Measurements from ENCODE around the gene FMN1.

Gene FMN1

GRCh38 chr15:33014586-33014985 is 179.9 kb downstream of the FMN1 start:
- DNase-seq (ENCODE audit: low read depth, low spot score) = no peak

- no peak for DNase-seq (ENCODE audit: low read depth, low spot score)
These were observed 180.6 kb downstream of the FMN1 start for GRCh38 chr15:33013827-33014445.

GRCh38 chr15:33011976-33012375 is 182.5 kb downstream of the FMN1 start:
- DNase-seq (ENCODE audit: low read depth, low spot score) = no peak

GRCh38 chr15:33009603-33010002 is 184.9 kb downstream of the FMN1 start:
- DNase-seq (ENCODE audit: low read depth, low spot score) = no peak

GRCh38 chr15:33009026-33009425 is 185.5 kb downstream of the FMN1 start:
- DNase-seq (ENCODE audit: low read depth, low spot score) = no peak

GRCh38 chr15:33008284-33008995 is 186.1 kb downstream of the FMN1 start:
- DNase-seq (ENCODE audit: low read depth, low spot score) = no peak

GRCh38 chr15:33007303-33007855 is 187.1 kb downstream of the FMN1 start:
- no peak for DNase-seq (ENCODE audit: low read depth, low spot score)

GRCh38 chr15:33005582-33005981 is 188.9 kb downstream of the FMN1 start:
- no peak for DNase-seq (ENCODE audit: low read depth, low spot score)

GRCh38 chr15:33001926-33002325 is 192.6 kb downstream of the FMN1 start:
- no peak for DNase-seq (ENCODE audit: low read depth, low spot score)

- no peak for DNase-seq (ENCODE audit: low read depth, low spot score)
These were observed 195.4 kb downstream of the FMN1 start for GRCh38 chr15:32998979-32999672.

- DNase-seq (ENCODE audit: low read depth, low spot score) = no peak
These were observed 196.3 kb downstream of the FMN1 start for GRCh38 chr15:32998182-32998581.

GRCh38 chr15:32994810-32995424 is 199.6 kb downstream of the FMN1 start:
- DNase-seq (ENCODE audit: low read depth, low spot score) = no peak

- no peak for DNase-seq (ENCODE audit: low read depth, low spot score)
These were observed 201.2 kb downstream of the FMN1 start for GRCh38 chr15:32993285-32993684.

GRCh38 chr15:32991619-32992111 is 202.8 kb downstream of the FMN1 start:
- DNase-seq (ENCODE audit: low read depth, low spot score) = no peak

GRCh38 chr15:32990071-32990470 is 204.4 kb downstream of the FMN1 start:
- DNase-seq (ENCODE audit: low read depth, low spot score) = no peak

GRCh38 chr15:32987067-32987466 is 207.4 kb downstream of the FMN1 start:
- no peak for DNase-seq (ENCODE audit: low read depth, low spot score)

GRCh38 chr15:32986147-32986546 is 208.4 kb downstream of the FMN1 start:
- no peak for DNase-seq (ENCODE audit: low read depth, low spot score)

- no peak for DNase-seq (ENCODE audit: low read depth, low spot score)
These were observed 210.8 kb downstream of the FMN1 start for GRCh38 chr15:32983679-32984078.

- no peak for DNase-seq (ENCODE audit: low read depth, low spot score)
These were observed 212.5 kb downstream of the FMN1 start for GRCh38 chr15:32982001-32982400.

- DNase-seq (ENCODE audit: low read depth, low spot score) = no peak
These were observed 213.0 kb downstream of the FMN1 start for GRCh38 chr15:32981536-32981935.

GRCh38 chr15:32979710-32980109 is 214.8 kb downstream of the FMN1 start:
- no peak for DNase-seq (ENCODE audit: low read depth, low spot score)

GRCh38 chr15:32977506-32977905 is 217.0 kb downstream of the FMN1 start:
- no peak for DNase-seq (ENCODE audit: low read depth, low spot score)

Data from activated CD4-positive, CD25-positive, alpha-beta regulatory T cell treated with anti-CD3 and anti-CD28 coated beads, Interleukin-2, amount 50 U/mL, for 16 hours (primary cell).